ENCODE measurements around the gene OAS1.
"Not testable (repeated sequence)": the region's sequence is repeated elsewhere in the genome, so short reads cannot be mapped to it uniquely, and the experiment has no call there.

OAS1 gene

DNA sequence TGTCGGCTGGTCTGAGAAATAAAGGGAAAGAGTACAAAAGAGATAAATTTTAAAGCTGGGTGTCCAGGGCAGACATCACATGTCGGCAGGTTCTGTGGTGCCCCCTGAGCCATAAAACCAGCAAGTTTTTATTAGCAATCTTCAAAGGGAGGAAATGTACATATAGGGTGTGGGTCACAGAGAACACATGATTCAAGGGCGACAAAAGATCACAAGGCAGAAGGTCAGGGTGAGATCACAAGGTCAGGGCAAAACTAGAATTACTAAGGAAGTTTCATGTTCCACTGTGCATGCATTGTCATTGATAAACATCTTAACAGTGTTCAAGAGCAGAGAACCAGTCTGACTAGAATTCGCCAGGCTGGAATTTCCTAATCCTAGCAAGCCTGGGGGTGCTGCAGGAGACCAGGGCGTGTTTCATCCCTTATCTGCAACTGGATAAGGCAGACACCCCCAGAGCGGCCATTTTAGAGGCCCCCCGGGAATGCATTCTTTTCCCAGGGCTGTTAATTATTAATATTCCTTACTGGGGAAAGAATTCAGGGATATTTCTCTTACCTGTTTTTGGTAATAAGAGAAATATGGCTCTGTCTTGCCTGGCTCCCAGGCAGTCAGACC lies 19.8 kb downstream of the OAS1 start:
- H3K4me3 ChIP-seq (ENCODE audit: low read depth, low read length); H3K27ac ChIP-seq (ENCODE audit: extremely low read depth, low read depth, low read length); CTCF ChIA-PET; H3K9me3 ChIP-seq (ENCODE audit: control insufficient read depth, insufficient read depth, low read depth, low read length); POLR2A ChIA-PET; H3K36me3 ChIP-seq (ENCODE audit: control insufficient read depth in 2 of 2, insufficient read depth in 1 of 2, low read length in 2 of 2); H3K4me1 ChIP-seq (ENCODE audit: control insufficient read depth, insufficient read depth, low read length): not testable (repeated sequence)
- peak; percentile 57 for TF ChIP-seq SETDB1 (IDR thresholded peaks at IDR 0.05; ENCODE audit: insufficient read length, low read length)

DNA sequence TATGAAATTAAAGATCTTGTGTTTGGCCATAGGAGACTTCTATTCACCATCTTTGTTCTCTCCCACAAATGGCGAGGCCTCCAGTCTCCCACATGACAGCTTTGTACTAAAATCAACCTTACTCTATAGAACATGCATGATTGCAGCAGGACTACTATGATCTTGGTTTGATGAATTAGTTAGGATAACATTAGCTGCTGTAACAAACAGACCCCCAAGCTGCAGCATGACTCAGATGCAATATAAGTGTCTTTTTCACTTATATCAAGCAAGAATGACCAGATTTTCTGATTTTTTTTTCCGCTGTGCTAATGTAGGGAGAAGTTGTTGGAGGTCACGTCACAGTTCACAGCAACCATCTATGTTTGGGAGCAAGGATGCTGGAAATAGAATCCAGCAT lies 20.7 kb downstream of the OAS1 start:
- Histone ChIP-seq H3K27ac (ENCODE audit: extremely low read depth, low read depth, low read length) (no peak overlapping the region), H3K9me3 (ENCODE audit: control insufficient read depth, insufficient read depth, low read depth, low read length) (no peaks in the 10 kb centered on the region), H3K4me1 (ENCODE audit: control insufficient read depth, insufficient read depth, low read length) (no peaks in the 10 kb centered on the region), H3K4me3 (ENCODE audit: low read depth, low read length) (no peak overlapping the region), H3K36me3 (ENCODE audit: control insufficient read depth in 2 of 2, insufficient read depth in 1 of 2, low read length in 2 of 2) (no peaks in the 10 kb centered on the region)
- TF ChIP-seq ZNF791 (tag by site-specific recombination; IDR thresholded peaks at IDR 0.05), result no peak
- TF ChIP-seq YY1 (tag by site-specific recombination; IDR thresholded peaks at IDR 0.05), result no peak
- TF ChIP-seq ZNF140 (tag by site-specific recombination; IDR thresholded peaks at IDR 0.05), result no peak
- no peak for TF ChIP-seq ZNF621 (tag by site-specific recombination; IDR thresholded peaks at IDR 0.05)
- TF ChIP-seq YY2 (tag by site-specific recombination; IDR thresholded peaks at IDR 0.05), result no peak
- TF ChIP-seq, protein P1, sequence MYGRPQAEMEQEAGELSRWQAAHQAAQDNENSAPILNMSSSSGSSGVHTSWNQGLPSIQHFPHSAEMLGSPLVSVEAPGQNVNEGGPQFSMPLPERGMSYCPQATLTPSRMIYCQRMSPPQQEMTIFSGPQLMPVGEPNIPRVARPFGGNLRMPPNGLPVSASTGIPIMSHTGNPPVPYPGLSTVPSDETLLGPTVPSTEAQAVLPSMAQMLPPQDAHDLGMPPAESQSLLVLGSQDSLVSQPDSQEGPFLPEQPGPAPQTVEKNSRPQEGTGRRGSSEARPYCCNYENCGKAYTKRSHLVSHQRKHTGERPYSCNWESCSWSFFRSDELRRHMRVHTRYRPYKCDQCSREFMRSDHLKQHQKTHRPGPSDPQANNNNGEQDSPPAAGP (tag by site-specific recombination; IDR thresholded peaks at IDR 0.05), result no peak
- no peak for TF ChIP-seq RBAK (tag by site-specific recombination; IDR thresholded peaks at IDR 0.05)
- no peak for TF ChIP-seq ZNF600 (tag by site-specific recombination; IDR thresholded peaks at IDR 0.05)
- no peak for TF ChIP-seq ZNF248 (tag by site-specific recombination; IDR thresholded peaks at IDR 0.05)
- no peak for TF ChIP-seq ZNF202 (tag by site-specific recombination; IDR thresholded peaks at IDR 0.05; ENCODE audit: borderline replicate concordance)
- no peak for TF ChIP-seq BCL11B (tag by site-specific recombination; IDR thresholded peaks at IDR 0.05; ENCODE audit: low read depth)
- TF ChIP-seq ZNF670 (tag by site-specific recombination; IDR thresholded peaks at IDR 0.05; ENCODE audit: low read depth), result no peak
- no peak for TF ChIP-seq MYNN (tag by site-specific recombination; IDR thresholded peaks at IDR 0.05; ENCODE audit: borderline replicate concordance)
- TF ChIP-seq, protein P2, sequence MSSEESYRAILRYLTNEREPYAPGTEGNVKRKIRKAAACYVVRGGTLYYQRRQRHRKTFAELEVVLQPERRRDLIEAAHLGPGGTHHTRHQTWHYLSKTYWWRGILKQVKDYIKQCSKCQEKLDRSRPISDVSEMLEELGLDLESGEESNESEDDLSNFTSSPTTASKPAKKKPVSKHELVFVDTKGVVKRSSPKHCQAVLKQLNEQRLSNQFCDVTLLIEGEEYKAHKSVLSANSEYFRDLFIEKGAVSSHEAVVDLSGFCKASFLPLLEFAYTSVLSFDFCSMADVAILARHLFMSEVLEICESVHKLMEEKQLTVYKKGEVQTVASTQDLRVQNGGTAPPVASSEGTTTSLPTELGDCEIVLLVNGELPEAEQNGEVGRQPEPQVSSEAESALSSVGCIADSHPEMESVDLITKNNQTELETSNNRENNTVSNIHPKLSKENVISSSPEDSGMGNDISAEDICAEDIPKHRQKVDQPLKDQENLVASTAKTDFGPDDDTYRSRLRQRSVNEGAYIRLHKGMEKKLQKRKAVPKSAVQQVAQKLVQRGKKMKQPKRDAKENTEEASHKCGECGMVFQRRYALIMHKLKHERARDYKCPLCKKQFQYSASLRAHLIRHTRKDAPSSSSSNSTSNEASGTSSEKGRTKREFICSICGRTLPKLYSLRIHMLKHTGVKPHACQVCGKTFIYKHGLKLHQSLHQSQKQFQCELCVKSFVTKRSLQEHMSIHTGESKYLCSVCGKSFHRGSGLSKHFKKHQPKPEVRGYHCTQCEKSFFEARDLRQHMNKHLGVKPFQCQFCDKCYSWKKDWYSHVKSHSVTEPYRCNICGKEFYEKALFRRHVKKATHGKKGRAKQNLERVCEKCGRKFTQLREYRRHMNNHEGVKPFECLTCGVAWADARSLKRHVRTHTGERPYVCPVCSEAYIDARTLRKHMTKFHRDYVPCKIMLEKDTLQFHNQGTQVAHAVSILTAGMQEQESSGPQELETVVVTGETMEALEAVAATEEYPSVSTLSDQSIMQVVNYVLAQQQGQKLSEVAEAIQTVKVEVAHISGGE (tag by site-specific recombination; conservative IDR thresholded peaks at IDR 0.05; ENCODE audit: low read depth), result no peak
- TF ChIP-seq ZBTB21 (tag by site-specific recombination; IDR thresholded peaks at IDR 0.05), result no peak
- TF ChIP-seq ZNF221 (tag by site-specific recombination; IDR thresholded peaks at IDR 0.05; ENCODE audit: borderline replicate concordance), result no peak
- TF ChIP-seq, protein P3, sequence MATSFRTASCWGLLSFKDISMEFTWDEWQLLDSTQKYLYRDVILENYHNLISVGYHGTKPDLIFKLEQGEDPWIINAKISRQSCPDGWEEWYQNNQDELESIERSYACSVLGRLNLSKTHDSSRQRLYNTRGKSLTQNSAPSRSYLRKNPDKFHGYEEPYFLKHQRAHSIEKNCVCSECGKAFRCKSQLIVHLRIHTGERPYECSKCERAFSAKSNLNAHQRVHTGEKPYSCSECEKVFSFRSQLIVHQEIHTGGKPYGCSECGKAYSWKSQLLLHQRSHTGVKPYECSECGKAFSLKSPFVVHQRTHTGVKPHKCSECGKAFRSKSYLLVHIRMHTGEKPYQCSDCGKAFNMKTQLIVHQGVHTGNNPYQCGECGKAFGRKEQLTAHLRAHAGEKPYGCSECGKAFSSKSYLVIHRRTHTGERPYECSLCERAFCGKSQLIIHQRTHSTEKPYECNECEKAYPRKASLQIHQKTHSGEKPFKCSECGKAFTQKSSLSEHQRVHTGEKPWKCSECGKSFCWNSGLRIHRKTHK (tag by site-specific recombination; IDR thresholded peaks at IDR 0.05), result no peak
- no peak for TF ChIP-seq ZNF391 (tag by site-specific recombination; IDR thresholded peaks at IDR 0.05; ENCODE audit: borderline replicate concordance, low read depth)
- TF ChIP-seq ZNF16 (tag by site-specific recombination; IDR thresholded peaks at IDR 0.05; ENCODE audit: low read depth), result no peak
- no peak for TF ChIP-seq ZNF146 (tag by site-specific recombination; IDR thresholded peaks at IDR 0.05)
- ChIA-PET CTCF (no interaction called here), POLR2A (no interaction called here)
